Stomach smooth muscle (tissue), 2 donors: ENCODE measurements around the gene PCSK2.

Experiments
- H3K27ac ChIP-seq: one replicate; pipeline ENCODE4 v1.7.0; 2013; ENCODE audit warnings: mild to moderate bottlenecking, low read length, inconsistent platforms
- H3K27me3 ChIP-seq, 2 donors: one replicate each; pipeline ENCODE4 v1.7.0; 2013; ENCODE audit warnings: low read length in 2 of 2; ENCODE audit not compliant: insufficient read depth in 2 of 2, control insufficient read depth in 1 of 2
- H3K36me3 ChIP-seq, 2 donors: one replicate each; pipeline ENCODE4 v1.7.0; 2013; ENCODE audit warnings: low read length in 2 of 2; ENCODE audit not compliant: control insufficient read depth in 2 of 2, insufficient read depth in 2 of 2
- H3K4me1 ChIP-seq: one replicate; pipeline ENCODE4 v1.7.0; 2013; ENCODE audit warnings: low read length; ENCODE audit not compliant: control insufficient read depth, insufficient read depth
- H3K4me3 ChIP-seq, 2 donors: one replicate each; pipeline ENCODE4 v1.7.0; 2013; ENCODE audit warnings: low read length in 2 of 2
- H3K9ac ChIP-seq, 2 donors: one replicate each; pipeline ENCODE4 v1.7.0; 2013; ENCODE audit warnings: low read length in 2 of 2, mild to moderate bottlenecking in 1 of 2
- H3K9me3 ChIP-seq, 2 donors: one replicate each; pipeline ENCODE4 v1.7.0; 2013; ENCODE audit warnings: low read length in 2 of 2; ENCODE audit not compliant: control insufficient read depth in 2 of 2
- donor health status: healthy.
- donor health status: Pancreatic carcinoma.

The PCSK2 gene

DNA sequence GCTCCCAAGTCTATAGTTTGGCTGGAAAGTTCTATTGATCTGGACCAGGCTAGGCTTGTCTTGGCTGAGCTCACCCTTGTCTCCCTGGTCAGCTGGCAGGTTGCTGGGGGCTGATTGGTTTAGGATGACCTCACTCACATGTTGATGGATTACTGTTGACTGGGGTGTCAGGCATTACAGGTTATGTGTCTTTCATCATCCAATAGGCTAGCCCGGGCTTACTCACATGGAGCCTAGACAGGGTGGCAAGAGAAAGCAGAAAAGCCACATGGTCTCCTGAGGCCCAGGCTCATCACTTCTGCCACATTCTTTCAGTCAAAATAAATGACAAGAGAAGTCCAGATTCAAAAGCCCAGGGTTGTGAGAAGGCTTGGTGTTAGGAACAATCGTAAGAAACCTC lies 200.8 kb downstream of the PCSK2 start:
- no peak overlapping the region for H3K9ac ChIP-seq
- no peaks in the 10 kb centered on the region for H3K4me1 ChIP-seq
- no peak overlapping the region for H3K27ac ChIP-seq
- no peaks in the 10 kb centered on the region for H3K9me3 ChIP-seq
- H3K27me3 ChIP-seq: peaks cover 6 to 11% of the 10 kb centered on the region in 2 donors
- no peaks in the 10 kb centered on the region for H3K36me3 ChIP-seq
- H3K4me3 ChIP-seq: no peak overlapping the region

DNA sequence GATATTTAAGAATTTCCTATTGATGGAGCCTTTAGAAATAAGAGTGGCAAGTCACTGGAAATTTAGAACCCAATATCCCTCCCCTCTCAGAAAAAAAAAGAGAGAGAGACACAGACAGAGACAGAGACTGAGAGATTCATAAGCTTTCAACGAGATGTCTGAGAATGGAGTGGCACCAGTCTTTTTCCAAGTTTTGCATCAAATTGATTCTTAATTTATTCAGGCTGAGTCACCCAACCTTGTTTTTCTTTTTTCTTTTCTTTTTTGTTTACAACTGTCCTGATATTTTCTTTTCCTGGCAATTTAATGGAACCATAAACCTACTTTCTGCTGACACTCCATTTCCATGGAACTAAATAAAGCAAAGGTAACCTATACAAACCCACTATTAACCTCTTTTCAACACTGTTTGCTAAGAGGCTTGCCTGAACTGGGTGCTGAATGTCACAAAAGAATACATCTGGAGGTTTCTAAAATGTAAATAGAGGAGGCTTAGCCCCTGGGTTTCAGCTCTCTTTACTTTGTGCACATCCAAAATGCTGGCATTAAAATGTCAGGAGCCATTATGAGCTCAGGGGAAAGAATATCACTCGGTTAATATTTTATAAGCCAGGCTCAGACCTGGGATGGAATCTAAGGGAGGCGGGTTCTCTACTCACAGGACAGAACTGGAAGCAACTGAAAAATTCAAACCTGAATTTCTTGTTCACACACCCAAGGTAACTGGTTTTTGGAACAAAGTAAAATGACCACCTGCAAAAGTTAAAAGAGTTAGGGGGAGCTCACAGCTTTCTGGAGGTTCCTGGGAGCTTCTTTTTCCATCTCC lies 203.5 kb downstream of the PCSK2 start:
- H3K4me3 ChIP-seq: no peak overlapping the region
- peaks cover 6 to 15% of the 10 kb centered on the region in 2 donors for H3K27me3 ChIP-seq
- no peak overlapping the region for H3K9ac ChIP-seq
- no peaks in the 10 kb centered on the region for H3K36me3 ChIP-seq
- H3K4me1 ChIP-seq: no peaks in the 10 kb centered on the region
- H3K27ac ChIP-seq: no peak overlapping the region
- no peaks in the 10 kb centered on the region for H3K9me3 ChIP-seq

DNA sequence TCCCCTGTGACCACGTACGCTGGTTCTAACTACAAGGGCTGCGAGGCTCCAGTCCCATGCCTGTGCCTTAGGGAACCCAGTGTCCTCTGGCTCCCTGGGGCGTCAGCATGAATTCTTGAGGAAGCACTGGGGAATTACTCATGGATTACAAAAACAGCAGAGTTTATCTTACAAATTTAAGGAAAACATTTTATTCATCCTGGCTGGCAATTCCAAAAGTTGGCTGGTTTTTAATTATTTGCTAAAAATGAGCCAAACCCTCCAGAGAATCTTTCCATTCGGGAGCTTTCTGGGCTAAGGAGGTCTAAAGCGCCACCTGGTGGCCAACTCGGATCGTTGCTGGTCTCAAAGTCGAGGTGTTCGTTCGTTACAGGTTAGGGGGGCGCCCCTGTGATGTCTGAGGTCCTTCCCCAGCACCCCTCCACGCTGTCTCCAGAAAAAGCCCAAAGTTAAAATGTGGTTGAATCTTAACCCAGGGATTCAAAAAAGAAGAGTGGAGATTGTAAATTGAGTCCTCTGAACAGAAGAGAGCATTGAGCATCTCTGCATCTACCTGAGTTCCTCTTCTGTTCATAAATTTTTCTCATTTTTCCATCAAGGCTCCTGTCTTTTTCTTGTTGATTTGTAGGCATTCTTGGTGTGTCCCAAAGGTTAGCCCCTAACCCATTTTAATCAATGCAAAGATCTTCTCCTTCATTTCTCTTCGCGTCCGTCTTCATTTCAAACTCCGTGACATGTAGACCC lies 205.0 kb downstream of the PCSK2 start:
- H3K27me3 ChIP-seq: peaks cover 6 to 15% of the 10 kb centered on the region in 2 donors
- no peak overlapping the region for H3K9ac ChIP-seq
- H3K4me3 ChIP-seq: no peak overlapping the region
- no peaks in the 10 kb centered on the region for H3K36me3 ChIP-seq
- H3K27ac ChIP-seq: no peak overlapping the region
- no peaks in the 10 kb centered on the region for H3K9me3 ChIP-seq
- H3K4me1 ChIP-seq: no peaks in the 10 kb centered on the region

DNA sequence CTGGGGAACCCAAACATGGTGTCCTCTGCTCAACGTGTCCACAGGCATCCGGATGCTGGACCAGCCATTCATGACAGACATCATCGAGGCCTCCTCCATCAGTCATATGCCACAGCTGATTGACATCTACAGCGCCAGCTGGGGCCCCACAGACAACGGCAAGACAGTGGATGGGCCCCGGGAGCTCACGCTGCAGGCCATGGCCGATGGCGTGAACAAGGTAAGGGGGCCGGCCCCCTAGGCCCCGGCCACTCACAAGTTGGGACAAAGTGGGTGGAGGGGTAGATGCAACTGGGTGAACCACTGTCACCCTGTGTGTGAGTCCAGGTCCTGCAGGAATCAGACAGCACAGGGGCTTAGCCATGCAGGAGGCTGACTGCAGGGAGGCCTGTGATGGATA lies 209.8 kb downstream of the PCSK2 start:
- no peak overlapping the region for H3K4me3 ChIP-seq
- peaks cover 0 to 1% of the 10 kb centered on the region in 2 donors for H3K9me3 ChIP-seq
- H3K27ac ChIP-seq: no peak overlapping the region
- no peaks in the 10 kb centered on the region for H3K36me3 ChIP-seq
- no peaks in the 10 kb centered on the region for H3K4me1 ChIP-seq
- H3K27me3 ChIP-seq: peaks cover 0 to 9% of the 10 kb centered on the region in 2 donors
- H3K9ac ChIP-seq: no peak overlapping the region

DNA sequence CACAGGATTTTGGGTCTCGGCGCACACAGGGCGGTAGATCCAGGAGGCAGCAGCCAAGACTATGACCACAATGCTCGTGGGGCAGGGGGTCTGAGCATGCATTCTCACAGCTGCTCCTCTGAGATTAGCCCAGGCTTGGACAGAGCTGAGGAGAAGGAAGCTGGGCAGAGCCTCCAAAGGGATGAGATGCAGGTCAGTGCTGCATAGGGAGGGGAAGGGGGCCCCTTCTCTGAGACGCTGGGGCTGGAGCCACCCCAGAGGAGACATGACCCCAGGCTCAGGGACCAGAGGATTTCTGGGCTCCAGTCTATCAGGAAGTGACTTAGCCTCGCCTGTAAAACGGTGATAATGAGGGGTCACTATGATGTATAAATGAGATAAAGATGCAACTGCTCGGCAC lies 210.4 kb downstream of the PCSK2 start:
- peaks cover 1 to 4% of the 10 kb centered on the region in 2 donors for H3K27me3 ChIP-seq
- peaks cover 2 to 7% of the 10 kb centered on the region in 2 donors for H3K9me3 ChIP-seq
- H3K4me1 ChIP-seq: no peaks in the 10 kb centered on the region
- H3K9ac ChIP-seq: no peak overlapping the region
- H3K27ac ChIP-seq: no peak overlapping the region
- no peaks in the 10 kb centered on the region for H3K36me3 ChIP-seq
- H3K4me3 ChIP-seq: no peak overlapping the region

DNA sequence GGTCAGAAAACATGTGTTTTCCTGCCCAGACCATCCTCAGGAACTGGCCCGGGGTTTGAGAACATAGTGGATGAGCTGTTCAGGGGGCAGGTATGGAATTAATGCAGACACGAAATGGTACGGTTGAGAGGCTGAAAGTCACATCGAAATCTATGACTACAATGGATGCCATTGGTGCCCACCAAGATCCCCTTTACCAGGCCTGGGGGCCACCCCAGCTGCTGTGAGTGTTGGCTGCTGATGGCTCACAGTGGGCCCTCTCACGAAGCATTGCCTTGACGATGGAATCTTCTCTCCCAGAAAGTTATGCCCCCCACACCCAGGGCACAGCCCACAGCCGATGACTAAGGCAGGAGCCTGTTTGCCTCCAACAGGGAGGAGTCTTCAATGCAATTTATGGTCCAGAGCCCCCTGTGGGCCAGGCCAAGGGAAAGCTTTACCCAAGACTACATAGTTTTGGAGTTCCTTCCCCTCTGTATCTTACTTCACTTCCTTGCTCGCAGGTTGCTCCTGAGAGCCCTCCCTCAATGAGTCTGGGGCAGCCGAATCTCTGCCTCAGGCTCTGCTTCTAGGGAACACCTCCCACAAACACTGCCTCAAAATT lies 211.7 kb downstream of the PCSK2 start:
- H3K27ac ChIP-seq: no peak overlapping the region
- H3K4me3 ChIP-seq: no peak overlapping the region
- H3K4me1 ChIP-seq: no peaks in the 10 kb centered on the region
- H3K27me3 ChIP-seq: peaks cover 0 to 11% of the 10 kb centered on the region in 2 donors
- no peaks in the 10 kb centered on the region for H3K36me3 ChIP-seq
- H3K9ac ChIP-seq: no peak overlapping the region
- H3K9me3 ChIP-seq: peaks cover 4 to 7% of the 10 kb centered on the region in 2 donors

DNA sequence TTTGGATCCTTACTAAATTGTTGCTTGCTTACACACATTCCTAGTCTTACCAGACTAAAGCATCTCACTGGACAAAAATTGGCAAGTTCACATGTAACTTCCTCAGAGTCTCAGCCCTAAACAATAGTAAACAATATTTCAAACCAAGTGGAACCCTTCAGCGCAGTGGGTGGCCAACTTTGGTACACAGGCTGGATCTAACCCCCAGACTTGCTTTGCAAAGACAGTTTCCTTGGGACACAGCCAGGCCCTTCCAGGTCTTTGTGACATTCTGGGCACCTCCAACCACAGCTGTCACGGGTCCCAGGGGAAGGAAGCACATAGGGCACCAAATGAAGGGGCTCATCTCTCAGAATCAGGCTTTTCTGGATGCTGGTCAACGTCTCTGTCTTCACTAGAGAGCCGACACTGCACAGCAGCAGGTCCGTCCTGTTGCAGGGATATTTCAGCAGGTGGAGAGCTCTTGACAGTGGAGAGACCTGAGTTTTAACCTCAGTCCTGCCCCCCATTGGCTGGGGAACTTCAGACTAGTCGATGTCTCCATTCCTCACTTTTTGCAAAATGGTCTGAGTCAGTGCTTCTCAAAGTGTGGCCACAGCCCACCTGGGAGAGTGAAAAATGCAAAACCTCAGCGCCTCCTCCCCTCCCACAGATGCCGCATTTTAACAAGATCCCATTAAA lies 212.9 kb downstream of the PCSK2 start:
- H3K4me1 ChIP-seq: no peaks in the 10 kb centered on the region
- H3K4me3 ChIP-seq: no peak overlapping the region
- H3K27me3 ChIP-seq: peaks cover 0 to 12% of the 10 kb centered on the region in 2 donors
- H3K9ac ChIP-seq: no peak overlapping the region
- no peak overlapping the region for H3K27ac ChIP-seq
- no peaks in the 10 kb centered on the region for H3K36me3 ChIP-seq
- peaks cover 4 to 7% of the 10 kb centered on the region in 2 donors for H3K9me3 ChIP-seq

DNA sequence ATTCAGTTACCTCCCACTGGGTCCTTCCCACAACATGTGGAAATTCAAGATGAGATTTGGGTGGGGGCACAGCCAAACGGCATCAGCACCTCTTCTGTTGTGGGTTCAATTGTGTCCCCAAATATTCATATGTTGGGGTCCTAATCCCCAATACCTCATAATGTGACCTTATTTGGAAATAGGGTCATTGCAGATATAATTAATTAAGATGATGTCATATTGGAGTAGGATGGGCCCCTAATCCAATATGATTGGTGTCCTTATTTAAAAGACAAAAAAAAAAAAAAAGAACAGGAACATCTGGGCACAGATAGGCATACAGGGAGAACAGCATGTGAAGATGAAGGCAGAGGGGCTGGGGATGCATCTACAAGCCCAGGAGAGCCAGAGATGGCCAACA lies 214.9 kb downstream of the PCSK2 start:
- Histone ChIP-seq H3K27ac (no peak overlapping the region), H3K36me3 (no peaks in the 10 kb centered on the region), H3K27me3 (peaks cover 0 to 12% of the 10 kb centered on the region in 2 donors), H3K4me1 (no peaks in the 10 kb centered on the region), H3K9me3 (peaks cover 4 to 7% of the 10 kb centered on the region in 2 donors), H3K9ac (no peak overlapping the region), H3K4me3 (no peak overlapping the region)

DNA sequence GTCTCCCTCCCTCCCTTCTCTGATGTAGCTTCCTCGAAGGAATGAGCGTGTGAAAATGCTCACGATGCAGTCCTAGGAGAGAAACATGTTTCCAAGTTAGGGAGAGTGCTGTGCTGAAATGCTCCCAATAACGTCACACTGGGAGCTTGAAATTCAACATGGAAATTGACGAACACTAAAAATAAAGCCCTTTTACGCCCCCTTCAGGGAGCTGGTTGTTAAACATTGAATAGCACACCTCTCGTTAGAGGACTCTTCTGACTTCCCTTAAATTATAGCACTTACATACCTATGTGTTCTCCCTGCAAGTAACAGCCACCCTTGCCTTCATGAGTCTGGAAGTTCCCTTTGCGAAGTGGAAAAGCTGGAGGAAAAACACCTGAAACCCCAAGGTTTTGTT lies 215.7 kb downstream of the PCSK2 start:
- no peaks in the 10 kb centered on the region for H3K4me1 ChIP-seq
- no peak overlapping the region for H3K9ac ChIP-seq
- peaks cover 0 to 12% of the 10 kb centered on the region in 2 donors for H3K27me3 ChIP-seq
- H3K9me3 ChIP-seq: peaks cover 4 to 7% of the 10 kb centered on the region in 2 donors
- no peak overlapping the region for H3K4me3 ChIP-seq
- H3K27ac ChIP-seq: no peak overlapping the region
- no peaks in the 10 kb centered on the region for H3K36me3 ChIP-seq

DNA sequence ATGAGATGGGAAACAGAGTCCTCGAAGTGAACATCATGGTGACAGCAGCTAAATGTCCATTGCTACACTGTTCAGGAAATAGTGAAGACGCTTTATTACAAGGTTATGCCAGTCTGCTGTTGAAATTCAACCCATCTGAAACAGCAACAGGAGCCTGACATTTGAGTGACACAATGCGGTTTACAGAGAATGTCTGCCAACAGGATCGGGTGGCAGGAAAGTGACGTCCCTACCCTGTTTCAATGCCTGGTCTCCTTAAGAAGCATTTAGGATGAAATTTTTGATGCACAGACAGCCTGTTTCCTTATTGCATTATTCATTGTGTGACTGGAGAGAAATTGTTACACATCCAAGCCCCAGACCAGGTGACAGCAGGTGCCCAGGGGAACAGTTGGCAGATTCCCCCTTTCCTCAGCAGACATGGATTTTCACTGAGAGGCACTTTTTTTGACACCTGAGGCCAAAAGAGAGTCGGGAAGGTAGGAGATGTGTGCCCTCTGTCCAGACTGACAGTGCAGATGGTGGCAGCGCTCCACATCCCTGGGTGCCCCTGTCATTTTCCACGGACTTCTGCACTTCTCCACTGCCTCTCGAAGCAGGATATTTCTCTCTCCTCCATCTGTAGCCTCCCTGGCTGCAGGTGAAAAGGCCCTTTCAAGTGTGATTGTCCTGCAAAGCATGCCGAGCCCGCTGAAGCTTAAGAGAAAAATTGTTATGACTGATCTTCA lies 216.5 kb downstream of the PCSK2 start:
- no peak overlapping the region for H3K9ac ChIP-seq
- no peak overlapping the region for H3K4me3 ChIP-seq
- H3K27ac ChIP-seq: no peak overlapping the region
- no peaks in the 10 kb centered on the region for H3K4me1 ChIP-seq
- H3K36me3 ChIP-seq: no peaks in the 10 kb centered on the region
- H3K27me3 ChIP-seq: peaks cover 0 to 12% of the 10 kb centered on the region in 2 donors
- peaks cover 4 to 7% of the 10 kb centered on the region in 2 donors for H3K9me3 ChIP-seq
